OCI-LY1 (cell line): ENCODE results near the gene TBC1D7.

Experiments
- H2AFZ ChIP-seq: fragments of 200-600 bp; sonication (generic), shearing (Covaris generic); 2 replicates; pipeline ENCODE4 v1.6.0; 2014; ENCODE audit warnings: antibody characterized with exemption, mild to moderate bottlenecking, low read length
- H3F3A ChIP-seq: fragments of 200-600 bp; sonication (generic), shearing (Covaris generic); 2 replicates; pipeline ENCODE4 v1.6.0; 2014; ENCODE audit warnings: mild to moderate bottlenecking, antibody characterized with exemption, low read length, moderate library complexity; ENCODE audit not compliant: insufficient read depth
- H3K27ac ChIP-seq: fragments of 200-600 bp; sonication (generic); 2 replicates; pipeline ENCODE4 v1.5.1; 2014; ENCODE audit warnings: low read length, mixed run types, mild to moderate bottlenecking, low read depth; ENCODE audit not compliant: poor library complexity, severe bottlenecking
- H3K27me3 ChIP-seq: fragments of 200-600 bp; sonication (generic); 2 replicates; pipeline ENCODE4 v1.6.0; 2014; ENCODE audit warnings: antibody characterized with exemption, mild to moderate bottlenecking, low read length, moderate library complexity; ENCODE audit not compliant: insufficient read depth
- H3K36me3 ChIP-seq: fragments of 200-600 bp; sonication (generic); 2 replicates; pipeline ENCODE4 v1.6.1; 2014; ENCODE audit warnings: mild to moderate bottlenecking, antibody characterized with exemption, low read length, moderate library complexity, mixed read lengths; ENCODE audit not compliant: insufficient read depth
- H3K4me1 ChIP-seq: fragments of 200-600 bp; sonication (generic); 2 replicates; pipeline ENCODE4 v1.5.1; 2014; ENCODE audit warnings: mild to moderate bottlenecking, low read length, moderate library complexity; ENCODE audit not compliant: insufficient read depth, severe bottlenecking
- H3K4me2 ChIP-seq: fragments of 200-600 bp; sonication (generic), shearing (Covaris generic); 2 replicates; pipeline ENCODE4 v1.6.1; 2014; ENCODE audit warnings: low read length
- H3K4me3 ChIP-seq: fragments of 200-600 bp; sonication (generic); 2 replicates; pipeline ENCODE4 v1.5.1; 2014; ENCODE audit warnings: low read length, low read depth, mild to moderate bottlenecking, mixed read lengths; ENCODE audit not compliant: poor library complexity, severe bottlenecking
- H3K79me2 ChIP-seq: fragments of 200-600 bp; shearing (Covaris generic); 2 replicates; pipeline ENCODE4 v1.6.1; 2016; ENCODE audit warnings: mixed run types, low read length, mixed read lengths; ENCODE audit not compliant: insufficient read depth
- H3K9ac ChIP-seq: fragments of 200-600 bp; sonication (generic), shearing (Covaris generic); 2 replicates; pipeline ENCODE4 v1.6.1; 2014; ENCODE audit warnings: mild to moderate bottlenecking, low read length, mixed read lengths
- H3K9me2 ChIP-seq: fragments of 200-600 bp; sonication (generic), shearing (Covaris generic); 2 replicates; pipeline ENCODE4 v1.6.1; 2014; ENCODE audit warnings: low read depth, mild to moderate bottlenecking, low read length, mixed read lengths
- H3K9me3 ChIP-seq: fragments of 200-600 bp; shearing (Covaris generic); 2 replicates; pipeline ENCODE4 v1.6.1; 2014; ENCODE audit warnings: low read length, mixed read lengths
- H4K20me1 ChIP-seq: fragments of 200-600 bp; sonication (generic), shearing (Covaris generic); 2 replicates; pipeline ENCODE4 v1.6.0; 2016; ENCODE audit warnings: mild to moderate bottlenecking, low read length; ENCODE audit not compliant: insufficient read depth
- EZH2 ChIP-seq: fragments of 200-600 bp; sonication (generic), shearing (Covaris generic); IDR thresholded peaks from 2 replicates; pipeline ENCODE4 v1.8.0; 2017; ENCODE audit warnings: borderline replicate concordance, mixed run types, mild to moderate bottlenecking, antibody characterized with exemption, low read length, moderate library complexity, mixed read lengths
- TF ChIP-seq, protein P1 (sequence below): fragments of 200-600 bp; sonication (generic), shearing (Covaris generic); IDR thresholded peaks from 2 replicates; pipeline ENCODE4 v1.5.1; 2017; ENCODE audit warnings: mild to moderate bottlenecking, antibody characterized with exemption, low read length, moderate library complexity, mixed read lengths

The TBC1D7 gene

DNA sequence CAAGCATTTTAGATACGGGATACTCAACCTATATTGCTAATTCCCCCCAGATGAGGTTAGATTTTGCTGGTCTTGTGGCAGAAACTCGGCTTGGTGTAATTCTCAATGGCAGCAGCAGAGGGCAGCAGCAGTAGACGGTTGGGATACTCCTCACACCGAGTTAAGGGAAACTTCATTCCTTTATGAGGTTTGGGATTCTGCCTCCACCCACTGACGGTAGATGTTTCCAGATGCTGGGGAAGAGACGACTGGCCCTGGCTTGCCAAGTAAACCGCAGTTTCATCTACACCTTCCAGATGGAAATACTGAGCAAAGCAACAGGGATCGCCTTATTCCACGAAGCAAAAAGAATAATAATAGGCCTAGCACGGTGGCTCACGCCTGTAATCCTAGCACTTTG lies 8.2 kb upstream of the TBC1D7 start:
- Histone ChIP-seq H3K4me3 (no peak overlapping the region), H3K36me3 (no peaks in the 10 kb centered on the region; the same call in 1 of the 2 replicates), H3F3A (no peaks in the 10 kb centered on the region), H3K4me2 (no peak overlapping the region; the same call in 1 of the 2 replicates), H3K9me3 (no peaks in the 10 kb centered on the region; the same call in 1 of the 2 replicates), H3K9me2 (no peaks in the 10 kb centered on the region), H3K9ac (no peak overlapping the region), H3K27ac (no peak overlapping the region), H3K79me2 (no peaks in the 10 kb centered on the region), H4K20me1 (no peaks in the 10 kb centered on the region), H3K4me1 (peaks cover 5% of the 10 kb centered on the region), H2AFZ (no peak overlapping the region), H3K27me3 (no peaks in the 10 kb centered on the region)
- TF ChIP-seq, protein P1, sequence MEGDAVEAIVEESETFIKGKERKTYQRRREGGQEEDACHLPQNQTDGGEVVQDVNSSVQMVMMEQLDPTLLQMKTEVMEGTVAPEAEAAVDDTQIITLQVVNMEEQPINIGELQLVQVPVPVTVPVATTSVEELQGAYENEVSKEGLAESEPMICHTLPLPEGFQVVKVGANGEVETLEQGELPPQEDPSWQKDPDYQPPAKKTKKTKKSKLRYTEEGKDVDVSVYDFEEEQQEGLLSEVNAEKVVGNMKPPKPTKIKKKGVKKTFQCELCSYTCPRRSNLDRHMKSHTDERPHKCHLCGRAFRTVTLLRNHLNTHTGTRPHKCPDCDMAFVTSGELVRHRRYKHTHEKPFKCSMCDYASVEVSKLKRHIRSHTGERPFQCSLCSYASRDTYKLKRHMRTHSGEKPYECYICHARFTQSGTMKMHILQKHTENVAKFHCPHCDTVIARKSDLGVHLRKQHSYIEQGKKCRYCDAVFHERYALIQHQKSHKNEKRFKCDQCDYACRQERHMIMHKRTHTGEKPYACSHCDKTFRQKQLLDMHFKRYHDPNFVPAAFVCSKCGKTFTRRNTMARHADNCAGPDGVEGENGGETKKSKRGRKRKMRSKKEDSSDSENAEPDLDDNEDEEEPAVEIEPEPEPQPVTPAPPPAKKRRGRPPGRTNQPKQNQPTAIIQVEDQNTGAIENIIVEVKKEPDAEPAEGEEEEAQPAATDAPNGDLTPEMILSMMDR, result peak; percentile 95
- TF ChIP-seq EZH2, result no peak

DNA sequence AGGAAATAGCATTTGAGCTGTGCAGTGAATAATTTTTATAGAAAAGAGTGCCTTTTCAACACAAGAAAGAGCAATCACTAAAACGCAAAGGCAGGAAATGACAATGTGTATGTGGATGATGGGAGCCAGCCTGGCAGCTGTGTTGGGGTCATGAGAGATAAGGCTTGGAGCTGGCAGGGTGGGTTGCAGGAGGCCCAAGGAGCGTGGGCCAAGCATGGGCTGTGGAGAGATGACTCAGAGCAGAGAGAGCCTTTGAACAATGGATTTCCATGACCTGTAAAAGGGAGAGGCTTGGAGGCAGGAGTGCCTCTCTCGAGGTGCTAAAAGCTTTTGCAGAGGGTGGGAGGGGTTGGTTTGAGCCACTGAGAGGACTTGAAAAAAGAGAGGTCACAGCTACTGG lies 6.6 kb upstream of the TBC1D7 start:
- H3K79me2 ChIP-seq, result no peaks in the 10 kb centered on the region
- no peak overlapping the region for H3K9ac ChIP-seq
- H3K4me2 ChIP-seq, result no peak overlapping the region
- no peak overlapping the region for H3K4me3 ChIP-seq
- H4K20me1 ChIP-seq, result no peaks in the 10 kb centered on the region
- TF ChIP-seq, protein P1, result no peak
- TF ChIP-seq EZH2, result no peak
- no peaks in the 10 kb centered on the region for H3K9me3 ChIP-seq
- 0 out of 2 replicates have a peak, but pooled peaks cover 3% of the 10 kb centered on the region for H3F3A ChIP-seq
- peaks cover 5% of the 10 kb centered on the region for H3K4me1 ChIP-seq
- H3K9me2 ChIP-seq, result no peaks in the 10 kb centered on the region
- no peaks in the 10 kb centered on the region for H3K36me3 ChIP-seq
- no peak overlapping the region for H3K27ac ChIP-seq
- H3K27me3 ChIP-seq, result no peaks in the 10 kb centered on the region
- no peak overlapping the region for H2AFZ ChIP-seq

DNA sequence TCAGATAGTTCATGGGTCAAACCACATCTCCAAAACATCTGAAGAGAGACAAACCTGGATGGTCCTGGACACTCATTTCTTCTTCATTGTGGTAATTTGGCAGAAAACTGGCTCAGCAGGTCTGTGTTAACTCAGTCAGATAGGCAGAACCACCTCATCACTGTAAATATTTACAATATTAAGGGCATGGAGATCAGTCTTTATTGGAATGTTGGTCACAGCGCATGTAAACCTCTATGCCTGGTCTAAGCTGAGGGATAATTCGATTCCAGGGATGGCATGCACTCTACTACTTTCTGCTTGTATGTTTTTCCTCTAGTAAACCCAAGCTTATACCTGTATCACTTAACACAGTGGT lies 4.0 kb upstream of the TBC1D7 start:
- Histone ChIP-seq H3F3A (0 out of 2 replicates have a peak, but pooled peaks cover 3% of the 10 kb centered on the region), H3K9ac (no peak overlapping the region), H3K4me3 (no peak overlapping the region), H3K79me2 (no peaks in the 10 kb centered on the region), H3K27me3 (no peaks in the 10 kb centered on the region), H3K9me2 (no peaks in the 10 kb centered on the region), H2AFZ (no peak overlapping the region), H3K4me1 (peaks cover 19% of the 10 kb centered on the region), H3K36me3 (no peaks in the 10 kb centered on the region), H3K27ac (no peak overlapping the region), H3K4me2 (no peak overlapping the region), H4K20me1 (no peaks in the 10 kb centered on the region), H3K9me3 (no peaks in the 10 kb centered on the region)
- no peak for TF ChIP-seq EZH2
- TF ChIP-seq, protein P1, result no peak
